Type B pancreatic cell (in vitro differentiated cells): ENCODE results near the gene RNF220. TPM values are rescaled to one million over a fixed set of nuclear protein-coding genes. Genes with fewer than 3 reads are reported as not detected.

Experiments used
- DNase-seq: peaks from one replicate; pipeline ENCODE4 v3.0.0; 2021; ENCODE audit warnings: mixed read lengths; ENCODE audit not compliant: unreplicated experiment; ENCODE audit errors: extremely low spot score
- H3K27ac Mint-ChIP-seq: 2 replicates; pipeline ENCODE4 v1.8.0; 2021; ENCODE audit warnings: mild to moderate bottlenecking, mixed read lengths
- H3K27me3 Mint-ChIP-seq: 2 replicates; pipeline ENCODE4 v1.8.0; 2021; ENCODE audit warnings: mixed read lengths
- H3K36me3 Mint-ChIP-seq: 2 replicates; pipeline ENCODE4 v1.8.0; 2021; ENCODE audit warnings: mixed read lengths
- H3K4me1 Mint-ChIP-seq: one replicate; pipeline ENCODE4 v1.8.0; 2021; ENCODE audit warnings: mixed read lengths; ENCODE audit not compliant: unreplicated experiment
- H3K4me3 Mint-ChIP-seq: 2 replicates; pipeline ENCODE4 v1.8.0; 2021; ENCODE audit warnings: mild to moderate bottlenecking, mixed read lengths
- H3K9me3 Mint-ChIP-seq: 2 replicates; pipeline ENCODE4 v1.8.0; 2021; ENCODE audit warnings: mixed read lengths
- total RNA-seq: library from RNA; stranded (reverse); gene quantifications from 2 replicates; pipeline ENCODE4 v1.2.1, GENCODE V29; 2021; ENCODE audit warnings: low replicate concordance
- TF ChIP-seq, protein P1 (sequence below): fragments of 200-600 bp; sonication (generic); conservative IDR thresholded peaks from 2 replicates; pipeline ENCODE4 v1.5.0; 2021; ENCODE audit warnings: antibody characterized with exemption, mild to moderate bottlenecking

Gene RNF220
- total RNA-seq, 1 donor from 2014 or later, result 87.1 TPM

- peaks cover 31% of the 10 kb centered on the region for H3K36me3 Mint-ChIP-seq
- peaks cover 35% of the 10 kb centered on the region for H3K4me1 Mint-ChIP-seq
- no peaks in the 10 kb centered on the region for H3K27me3 Mint-ChIP-seq
- H3K4me3 Mint-ChIP-seq, result no peak overlapping the region
- H3K9me3 Mint-ChIP-seq, result no peaks in the 10 kb centered on the region
- H3K27ac Mint-ChIP-seq, result no peak overlapping the region
- TF ChIP-seq, protein P1, sequence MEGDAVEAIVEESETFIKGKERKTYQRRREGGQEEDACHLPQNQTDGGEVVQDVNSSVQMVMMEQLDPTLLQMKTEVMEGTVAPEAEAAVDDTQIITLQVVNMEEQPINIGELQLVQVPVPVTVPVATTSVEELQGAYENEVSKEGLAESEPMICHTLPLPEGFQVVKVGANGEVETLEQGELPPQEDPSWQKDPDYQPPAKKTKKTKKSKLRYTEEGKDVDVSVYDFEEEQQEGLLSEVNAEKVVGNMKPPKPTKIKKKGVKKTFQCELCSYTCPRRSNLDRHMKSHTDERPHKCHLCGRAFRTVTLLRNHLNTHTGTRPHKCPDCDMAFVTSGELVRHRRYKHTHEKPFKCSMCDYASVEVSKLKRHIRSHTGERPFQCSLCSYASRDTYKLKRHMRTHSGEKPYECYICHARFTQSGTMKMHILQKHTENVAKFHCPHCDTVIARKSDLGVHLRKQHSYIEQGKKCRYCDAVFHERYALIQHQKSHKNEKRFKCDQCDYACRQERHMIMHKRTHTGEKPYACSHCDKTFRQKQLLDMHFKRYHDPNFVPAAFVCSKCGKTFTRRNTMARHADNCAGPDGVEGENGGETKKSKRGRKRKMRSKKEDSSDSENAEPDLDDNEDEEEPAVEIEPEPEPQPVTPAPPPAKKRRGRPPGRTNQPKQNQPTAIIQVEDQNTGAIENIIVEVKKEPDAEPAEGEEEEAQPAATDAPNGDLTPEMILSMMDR, result no peak
- no peak for DNase-seq
These were observed 240.6 kb downstream of the RNF220 start for GRCh38 chr1:44645476-44646244.

DNA sequence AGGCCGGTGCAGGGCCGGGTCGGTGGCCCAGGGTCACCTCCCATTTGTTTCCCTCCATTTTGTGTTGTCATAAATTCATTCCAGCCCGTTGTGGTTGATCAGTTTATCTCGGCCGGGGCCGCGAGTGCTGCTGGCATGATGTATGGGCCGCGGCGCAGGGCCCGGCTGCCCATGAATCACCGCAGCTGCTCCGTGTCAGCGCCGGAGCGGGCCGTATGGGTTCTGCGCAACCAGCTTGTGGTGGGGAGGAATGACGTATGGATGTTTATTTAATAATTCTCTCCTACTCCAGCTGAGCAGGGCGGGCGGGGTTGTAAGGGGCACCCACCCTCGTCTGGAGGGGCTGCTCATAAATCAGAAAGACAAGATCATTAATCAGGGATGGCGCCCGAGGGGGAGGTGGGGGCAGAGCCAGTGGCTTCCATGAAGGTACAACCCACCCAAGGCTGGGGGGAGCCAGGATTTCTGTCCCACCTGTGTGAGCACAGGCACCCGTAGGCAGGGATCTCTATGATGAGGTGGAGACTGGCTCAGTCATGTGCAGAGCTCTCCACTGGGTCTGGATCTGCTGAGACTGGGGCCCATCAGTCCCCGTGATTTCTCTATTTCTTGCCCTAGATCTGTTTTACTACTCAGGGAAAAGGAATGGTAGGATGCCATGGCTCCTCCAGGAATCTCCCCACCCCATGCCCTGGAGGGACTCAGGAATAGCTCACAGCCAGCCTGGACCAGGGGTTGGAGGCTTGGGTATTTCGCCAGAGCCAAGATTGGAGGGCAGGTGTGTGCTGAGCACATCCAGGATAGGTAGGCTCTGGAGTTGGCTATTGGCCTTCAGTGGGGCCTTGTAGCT, 241.4 kb downstream of the RNF220 start:
- H3K9me3 Mint-ChIP-seq, result no peaks in the 10 kb centered on the region
- H3K36me3 Mint-ChIP-seq, result peaks cover 38% of the 10 kb centered on the region
- no peak overlapping the region for H3K4me3 Mint-ChIP-seq
- H3K27ac Mint-ChIP-seq, result no peak overlapping the region
- H3K27me3 Mint-ChIP-seq, result no peaks in the 10 kb centered on the region
- peaks cover 36% of the 10 kb centered on the region for H3K4me1 Mint-ChIP-seq
- peak; percentile 63 for DNase-seq
- TF ChIP-seq, protein P1, result no peak

DNA sequence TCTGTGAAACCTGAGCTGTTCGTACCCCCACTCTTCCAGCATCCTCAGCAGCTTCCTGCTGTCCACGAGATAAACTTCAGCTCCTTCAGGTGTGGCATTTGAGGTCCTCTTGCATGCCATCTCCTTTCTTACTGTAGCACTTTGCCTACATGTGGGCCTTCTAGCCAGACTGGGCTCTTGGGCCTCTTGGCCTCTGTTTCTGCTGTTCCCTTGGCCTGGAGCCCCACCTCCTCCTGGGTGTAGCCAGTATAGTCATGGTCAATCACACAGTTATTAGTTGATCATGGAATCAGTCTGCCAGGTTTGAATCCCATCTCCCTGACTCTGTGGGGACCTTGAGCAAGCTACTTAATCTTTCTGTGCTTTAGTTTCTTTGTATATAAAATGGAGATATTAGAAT, 242.8 kb downstream of the RNF220 start:
- Mint-ChIP-seq H3K9me3 (no peaks in the 10 kb centered on the region), H3K4me1 (peaks cover 35% of the 10 kb centered on the region)

GRCh38 chr1:44648529-44649250, 243.6 kb downstream of the RNF220 start:
- Mint-ChIP-seq H3K36me3 (peaks cover 27% of the 10 kb centered on the region), H3K27me3 (no peaks in the 10 kb centered on the region), H3K4me3 (no peak overlapping the region), H3K27ac (peak overlapping the region; percentile 42), H3K4me1 (peaks cover 29% of the 10 kb centered on the region), H3K9me3 (no peaks in the 10 kb centered on the region)
- DNase-seq, result peak; percentile 63
- TF ChIP-seq, protein P1, result no peak

More for the DNA sequence above, 242.8 kb downstream of the RNF220 start:
- TF ChIP-seq, protein P1, result no peak
- Mint-ChIP-seq H3K36me3 (peaks cover 34% of the 10 kb centered on the region), H3K27me3 (no peaks in the 10 kb centered on the region), H3K27ac (no peak overlapping the region), H3K4me3 (no peak overlapping the region)
- DNase-seq, result no peak

DNA sequence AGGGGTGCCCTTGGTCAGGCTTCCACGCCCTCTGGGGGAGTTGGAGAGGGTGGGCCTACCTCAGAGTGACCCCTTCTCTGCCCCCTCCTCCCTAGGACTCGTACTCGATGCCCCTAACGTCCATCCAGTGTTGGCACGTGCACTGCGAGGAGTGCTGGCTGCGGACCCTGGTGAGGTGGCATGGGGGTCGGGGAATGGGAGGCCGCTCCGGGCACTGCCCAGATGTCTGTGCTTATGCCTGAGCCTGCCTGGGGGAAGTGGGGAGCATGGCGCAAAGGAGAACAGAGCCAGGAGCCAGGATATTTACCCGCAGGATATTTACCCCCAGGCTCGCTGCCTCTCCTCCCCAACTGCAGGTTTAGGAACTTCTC, 244.7 kb downstream of the RNF220 start:
- peak; percentile 62 for DNase-seq
- no peaks in the 10 kb centered on the region for H3K27me3 Mint-ChIP-seq
- H3K4me3 Mint-ChIP-seq, result no peak overlapping the region
- H3K4me1 Mint-ChIP-seq, result peaks cover 20% of the 10 kb centered on the region
- TF ChIP-seq, protein P1, result no peak
- H3K36me3 Mint-ChIP-seq, result peaks cover 23% of the 10 kb centered on the region
- no peaks in the 10 kb centered on the region for H3K9me3 Mint-ChIP-seq
- no peak overlapping the region for H3K27ac Mint-ChIP-seq
